Heart left ventricle (tissue), 13 donors: ENCODE results near the gene ZNF804A.

Source experiments
- POLR2A ChIP-seq, 2 donors: fragments of 450-650 bp; IDR thresholded peaks; one replicate each; pipeline ENCODE4 v1.6.1; 2017; ENCODE audit warnings: antibody characterized with exemption in 2 of 2, mild to moderate bottlenecking in 2 of 2, moderate library complexity in 2 of 2
- TF ChIP-seq, protein P1 (sequence below), 12 donors: fragments of 200-600 bp; sonication (generic) in 4 of 12; IDR thresholded peaks; one replicate each; pipeline versions ENCODE4 v1.5.0 to v1.8.0; 2018 to 2022; ENCODE audit warnings: antibody characterized with exemption in 12 of 12, mild to moderate bottlenecking in 5 of 12
- donor health status: ischemic (EF 13 %, LVEDD 7.1; RV severe dilation, severe dysfunction).
- donor health status: DM: no; HTN: yes; CAD: no.
- donor health status: DM: no; HTN: no; CAD: no.
- donor health status: ischemic (EF 25% LVEDD 6.9; RV normal size, moderate dysfunction).
- donor health status: ischemic (EF 25% LVEDD 5.7; RV mildly dilated, moderate dysfunction).
- donor health status: ischemic (EF 35%, LVEDD 5.7; RV mildly dilated, moderate dysfunction).
- donor health status: nonischemic (EF 11% LVEDD 7.7; RV severe dilation, severe dysfunction).
- donor health status: DM: yes; HTN: yes; CAD: no.
- donor health status: PGD.
- donor health status: ischemic (EF 29% LVEDD 5.4; RV normal size, mild dysfunction).
- donor health status: nonischemic (EF 23%, LVEDD 6.1; RV moderate dilation, normal function).

- TF ChIP-seq POLR2A (IDR thresholded peaks at IDR 0.05), result no peak
- TF ChIP-seq, protein P1, sequence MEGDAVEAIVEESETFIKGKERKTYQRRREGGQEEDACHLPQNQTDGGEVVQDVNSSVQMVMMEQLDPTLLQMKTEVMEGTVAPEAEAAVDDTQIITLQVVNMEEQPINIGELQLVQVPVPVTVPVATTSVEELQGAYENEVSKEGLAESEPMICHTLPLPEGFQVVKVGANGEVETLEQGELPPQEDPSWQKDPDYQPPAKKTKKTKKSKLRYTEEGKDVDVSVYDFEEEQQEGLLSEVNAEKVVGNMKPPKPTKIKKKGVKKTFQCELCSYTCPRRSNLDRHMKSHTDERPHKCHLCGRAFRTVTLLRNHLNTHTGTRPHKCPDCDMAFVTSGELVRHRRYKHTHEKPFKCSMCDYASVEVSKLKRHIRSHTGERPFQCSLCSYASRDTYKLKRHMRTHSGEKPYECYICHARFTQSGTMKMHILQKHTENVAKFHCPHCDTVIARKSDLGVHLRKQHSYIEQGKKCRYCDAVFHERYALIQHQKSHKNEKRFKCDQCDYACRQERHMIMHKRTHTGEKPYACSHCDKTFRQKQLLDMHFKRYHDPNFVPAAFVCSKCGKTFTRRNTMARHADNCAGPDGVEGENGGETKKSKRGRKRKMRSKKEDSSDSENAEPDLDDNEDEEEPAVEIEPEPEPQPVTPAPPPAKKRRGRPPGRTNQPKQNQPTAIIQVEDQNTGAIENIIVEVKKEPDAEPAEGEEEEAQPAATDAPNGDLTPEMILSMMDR (IDR thresholded peaks at IDR 0.05), result no peak
These were observed 748 bp upstream of the ZNF804A start for GRCh38 chr2:184597571-184597991.
